Mesothelial cell of epicardium (in vitro differentiated cells): ENCODE data around the gene ANP32A. TPM values are rescaled to one million over a fixed set of nuclear protein-coding genes. Genes with fewer than 3 reads are reported as not detected.

ENCODE experiments used
- DNase-seq, 2 experiments: peaks; one replicate each; pipeline ENCODE4 v3.0.0; 2021; ENCODE audit warnings: low spot score in 2 of 2; ENCODE audit not compliant: unreplicated experiment in 2 of 2
- H3K27ac Mint-ChIP-seq: 2 replicates; pipeline ENCODE4 v1.8.0; 2021; ENCODE audit warnings: mixed read lengths
- H3K27me3 Mint-ChIP-seq: 2 replicates; pipeline ENCODE4 v1.8.0; 2021; ENCODE audit warnings: low read depth, mixed read lengths
- H3K36me3 Mint-ChIP-seq: 2 replicates; pipeline ENCODE4 v1.8.0; 2021; ENCODE audit warnings: mixed read lengths
- H3K4me1 Mint-ChIP-seq: 2 replicates; pipeline ENCODE4 v1.8.0; 2021; ENCODE audit warnings: mixed read lengths
- H3K4me3 Mint-ChIP-seq: 2 replicates; pipeline ENCODE4 v1.8.0; 2021; ENCODE audit warnings: mild to moderate bottlenecking, moderate library complexity, mixed read lengths
- H3K9me3 Mint-ChIP-seq: 2 replicates; pipeline ENCODE4 v1.8.0; 2021; ENCODE audit warnings: mixed read lengths
- CTCF ChIP-seq: fragments of 200-600 bp; sonication (generic); IDR thresholded peaks from one replicate; pipeline ENCODE4 v1.5.0; 2021; ENCODE audit warnings: antibody characterized with exemption; ENCODE audit not compliant: unreplicated experiment
- total RNA-seq: library from RNA; stranded (reverse); gene quantifications from 3 replicates; pipeline ENCODE4 v1.2.1, GENCODE V29; 2021

Gene ANP32A
- total RNA-seq, 1 donor from 2014 or later, result 183 TPM

GRCh38 chr15:68801572-68802148, 19.0 kb downstream of the ANP32A start:
- H3K4me1 Mint-ChIP-seq, result peaks cover 24% of the 10 kb centered on the region
- no peaks in the 10 kb centered on the region for H3K36me3 Mint-ChIP-seq
- no peak overlapping the region for H3K27ac Mint-ChIP-seq
- no peaks in the 10 kb centered on the region for H3K27me3 Mint-ChIP-seq
- H3K4me3 Mint-ChIP-seq, result no peak overlapping the region
- H3K9me3 Mint-ChIP-seq, result no peaks in the 10 kb centered on the region
- TF ChIP-seq CTCF, result no peak
- no peak for DNase-seq

GRCh38 chr15:68800875-68801274, 19.8 kb downstream of the ANP32A start:
- Mint-ChIP-seq H3K4me3 (no peak overlapping the region), H3K27me3 (no peaks in the 10 kb centered on the region), H3K4me1 (peaks cover 21% of the 10 kb centered on the region), H3K27ac (peak overlapping the region; percentile 62), H3K9me3 (no peaks in the 10 kb centered on the region), H3K36me3 (no peaks in the 10 kb centered on the region)
- DNase-seq, result no peak
- TF ChIP-seq CTCF, result no peak

- H3K27ac Mint-ChIP-seq, result no peak overlapping the region
- no peaks in the 10 kb centered on the region for H3K9me3 Mint-ChIP-seq
- H3K36me3 Mint-ChIP-seq, result no peaks in the 10 kb centered on the region
- TF ChIP-seq CTCF, result no peak
- no peak overlapping the region for H3K4me3 Mint-ChIP-seq
- no peaks in the 10 kb centered on the region for H3K27me3 Mint-ChIP-seq
- DNase-seq, result no peak
- H3K4me1 Mint-ChIP-seq, result peaks cover 40% of the 10 kb centered on the region
These were observed 22.2 kb downstream of the ANP32A start for GRCh38 chr15:68798346-68799094.

- TF ChIP-seq CTCF, result no peak
- DNase-seq, result no peak
- Mint-ChIP-seq H3K4me3 (no peak overlapping the region), H3K36me3 (no peaks in the 10 kb centered on the region), H3K27ac (peak overlapping the region; percentile 69), H3K9me3 (no peaks in the 10 kb centered on the region), H3K4me1 (peaks cover 47% of the 10 kb centered on the region), H3K27me3 (no peaks in the 10 kb centered on the region)
These were observed 22.9 kb downstream of the ANP32A start for GRCh38 chr15:68797599-68798345.

- peaks cover 52% of the 10 kb centered on the region for H3K4me1 Mint-ChIP-seq
- H3K9me3 Mint-ChIP-seq, result no peaks in the 10 kb centered on the region
- no peak for DNase-seq
- peak overlapping the region; percentile 69 for H3K27ac Mint-ChIP-seq
- no peaks in the 10 kb centered on the region for H3K36me3 Mint-ChIP-seq
- no peaks in the 10 kb centered on the region for H3K27me3 Mint-ChIP-seq
- no peak overlapping the region for H3K4me3 Mint-ChIP-seq
- TF ChIP-seq CTCF, result no peak
These were observed 23.5 kb downstream of the ANP32A start for GRCh38 chr15:68797191-68797590.
